HL-60 (cell line): ENCODE measurements around the gene SH3GL1.

Experiments used
- DNase-seq, 2 experiments: peaks; one replicate each; pipeline ENCODE4 v3.0.0-alpha.2; 2010 to 2020; ENCODE audit warnings: low read depth in 1 of 2, low spot score in 1 of 2
- H3K27ac ChIP-seq: fragments of 250-450 bp; sonication (Bioruptor Pico); replicated peaks from 2 replicates; pipeline ENCODE4 v1.5.1; 2020; ENCODE audit warnings: mild to moderate bottlenecking, moderate library complexity
- H3K27me3 ChIP-seq: fragments of 250-450 bp; sonication (Bioruptor Pico); 2 replicates; pipeline ENCODE4 v1.5.1; 2021; ENCODE audit warnings: mild to moderate bottlenecking, moderate library complexity; ENCODE audit not compliant: insufficient read depth, poor library complexity, severe bottlenecking
- H3K4me3 ChIP-seq: replicated peaks from 2 replicates; pipeline ENCODE4 v1.5.1; 2011; ENCODE audit warnings: mild to moderate bottlenecking, control low read depth, low read length; ENCODE audit not compliant: insufficient read depth
- GABPA ChIP-seq: IDR thresholded peaks from 2 replicates; pipeline ENCODE4 v1.6.1; 2012; ENCODE audit warnings: low read depth
- POLR2AphosphoS5 ChIP-seq: IDR thresholded peaks from 2 replicates; pipeline ENCODE4 v1.6.1; 2012; ENCODE audit warnings: low read depth
- SPI1 ChIP-seq: IDR thresholded peaks from 2 replicates; pipeline ENCODE4 v1.6.1; 2012; ENCODE audit warnings: low read depth, mild to moderate bottlenecking, borderline replicate concordance
- TF ChIP-seq, protein P1 (sequence below): IDR thresholded peaks from one replicate; pipeline ENCODE4 v1.5.1; 2011; ENCODE audit warnings: low read length, control low read depth, inconsistent platforms; ENCODE audit not compliant: insufficient read depth
- TF ChIP-seq, protein P2 (sequence below): IDR thresholded peaks from 2 replicates; pipeline ENCODE4 v1.6.1; 2012; ENCODE audit warnings: low read depth; ENCODE audit not compliant: insufficient replicate concordance

Gene SH3GL1

DNA sequence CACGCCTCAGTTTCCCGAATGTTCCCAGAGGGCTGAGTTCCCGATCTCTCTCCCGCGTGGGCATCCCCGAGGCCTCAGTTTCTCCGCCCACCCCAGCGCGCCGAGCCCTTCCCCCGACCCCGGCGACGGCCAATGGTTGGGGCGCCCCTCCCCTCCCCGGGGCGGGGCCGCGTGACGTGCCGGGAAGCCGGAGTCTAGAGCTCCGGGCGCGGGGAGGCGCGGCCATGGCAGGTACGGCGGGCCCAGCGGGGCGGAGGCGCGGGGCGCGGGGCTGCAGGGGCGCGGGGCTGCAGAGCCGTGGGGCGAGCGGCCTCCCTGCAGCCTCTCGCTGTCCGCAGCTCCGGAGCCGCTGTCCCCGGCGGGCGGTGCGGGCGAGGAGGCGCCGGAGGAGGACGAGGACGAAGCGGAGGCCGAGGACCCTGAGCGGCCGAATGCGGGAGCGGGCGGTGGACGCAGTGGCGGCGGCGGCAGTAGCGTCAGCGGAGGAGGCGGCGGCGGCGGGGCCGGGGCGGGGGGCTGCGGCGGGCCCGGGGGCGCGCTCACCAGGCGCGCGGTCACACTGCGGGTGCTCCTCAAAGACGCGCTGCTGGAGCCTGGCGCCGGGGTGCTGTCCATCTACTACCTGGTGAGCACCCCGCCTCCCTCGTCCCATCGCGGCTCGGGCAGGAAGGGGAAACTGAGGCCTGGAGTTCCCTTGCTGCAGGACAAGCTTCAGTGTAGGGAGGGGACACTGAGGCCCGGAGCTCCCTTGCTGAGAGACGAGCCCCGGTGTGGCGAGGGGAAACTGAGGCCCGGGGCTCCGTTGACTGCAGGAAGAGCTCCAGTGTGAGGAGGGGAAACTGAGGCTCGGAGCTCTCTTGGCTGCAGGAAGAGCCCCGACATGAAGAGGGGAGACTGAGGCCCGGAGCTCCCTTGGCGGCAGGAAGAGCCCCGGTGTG is 56.7 kb downstream of the SH3GL1 start, which contains the start of gene MPND:
Gene MPND (plus strand): TSS at position 193 of the 938 bp plus-strand sequence. CDS start 32 bp downstream, at position 225.
- DNase-seq: peak; percentile 61 to 76
- Histone ChIP-seq H3K27ac (peak within 1 kb of the TSS; percentile 27; the same call in 1 of the 2 replicates), H3K27me3 (peaks cover 5% of the 10 kb centered on the region), H3K4me3 (peak within 1 kb of the TSS; percentile 49)
- TF ChIP-seq, protein P1, sequence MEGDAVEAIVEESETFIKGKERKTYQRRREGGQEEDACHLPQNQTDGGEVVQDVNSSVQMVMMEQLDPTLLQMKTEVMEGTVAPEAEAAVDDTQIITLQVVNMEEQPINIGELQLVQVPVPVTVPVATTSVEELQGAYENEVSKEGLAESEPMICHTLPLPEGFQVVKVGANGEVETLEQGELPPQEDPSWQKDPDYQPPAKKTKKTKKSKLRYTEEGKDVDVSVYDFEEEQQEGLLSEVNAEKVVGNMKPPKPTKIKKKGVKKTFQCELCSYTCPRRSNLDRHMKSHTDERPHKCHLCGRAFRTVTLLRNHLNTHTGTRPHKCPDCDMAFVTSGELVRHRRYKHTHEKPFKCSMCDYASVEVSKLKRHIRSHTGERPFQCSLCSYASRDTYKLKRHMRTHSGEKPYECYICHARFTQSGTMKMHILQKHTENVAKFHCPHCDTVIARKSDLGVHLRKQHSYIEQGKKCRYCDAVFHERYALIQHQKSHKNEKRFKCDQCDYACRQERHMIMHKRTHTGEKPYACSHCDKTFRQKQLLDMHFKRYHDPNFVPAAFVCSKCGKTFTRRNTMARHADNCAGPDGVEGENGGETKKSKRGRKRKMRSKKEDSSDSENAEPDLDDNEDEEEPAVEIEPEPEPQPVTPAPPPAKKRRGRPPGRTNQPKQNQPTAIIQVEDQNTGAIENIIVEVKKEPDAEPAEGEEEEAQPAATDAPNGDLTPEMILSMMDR: no peak
- no peak for TF ChIP-seq GABPA
- TF ChIP-seq, protein P2, sequence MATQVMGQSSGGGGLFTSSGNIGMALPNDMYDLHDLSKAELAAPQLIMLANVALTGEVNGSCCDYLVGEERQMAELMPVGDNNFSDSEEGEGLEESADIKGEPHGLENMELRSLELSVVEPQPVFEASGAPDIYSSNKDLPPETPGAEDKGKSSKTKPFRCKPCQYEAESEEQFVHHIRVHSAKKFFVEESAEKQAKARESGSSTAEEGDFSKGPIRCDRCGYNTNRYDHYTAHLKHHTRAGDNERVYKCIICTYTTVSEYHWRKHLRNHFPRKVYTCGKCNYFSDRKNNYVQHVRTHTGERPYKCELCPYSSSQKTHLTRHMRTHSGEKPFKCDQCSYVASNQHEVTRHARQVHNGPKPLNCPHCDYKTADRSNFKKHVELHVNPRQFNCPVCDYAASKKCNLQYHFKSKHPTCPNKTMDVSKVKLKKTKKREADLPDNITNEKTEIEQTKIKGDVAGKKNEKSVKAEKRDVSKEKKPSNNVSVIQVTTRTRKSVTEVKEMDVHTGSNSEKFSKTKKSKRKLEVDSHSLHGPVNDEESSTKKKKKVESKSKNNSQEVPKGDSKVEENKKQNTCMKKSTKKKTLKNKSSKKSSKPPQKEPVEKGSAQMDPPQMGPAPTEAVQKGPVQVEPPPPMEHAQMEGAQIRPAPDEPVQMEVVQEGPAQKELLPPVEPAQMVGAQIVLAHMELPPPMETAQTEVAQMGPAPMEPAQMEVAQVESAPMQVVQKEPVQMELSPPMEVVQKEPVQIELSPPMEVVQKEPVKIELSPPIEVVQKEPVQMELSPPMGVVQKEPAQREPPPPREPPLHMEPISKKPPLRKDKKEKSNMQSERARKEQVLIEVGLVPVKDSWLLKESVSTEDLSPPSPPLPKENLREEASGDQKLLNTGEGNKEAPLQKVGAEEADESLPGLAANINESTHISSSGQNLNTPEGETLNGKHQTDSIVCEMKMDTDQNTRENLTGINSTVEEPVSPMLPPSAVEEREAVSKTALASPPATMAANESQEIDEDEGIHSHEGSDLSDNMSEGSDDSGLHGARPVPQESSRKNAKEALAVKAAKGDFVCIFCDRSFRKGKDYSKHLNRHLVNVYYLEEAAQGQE: peak; percentile 45

DNA sequence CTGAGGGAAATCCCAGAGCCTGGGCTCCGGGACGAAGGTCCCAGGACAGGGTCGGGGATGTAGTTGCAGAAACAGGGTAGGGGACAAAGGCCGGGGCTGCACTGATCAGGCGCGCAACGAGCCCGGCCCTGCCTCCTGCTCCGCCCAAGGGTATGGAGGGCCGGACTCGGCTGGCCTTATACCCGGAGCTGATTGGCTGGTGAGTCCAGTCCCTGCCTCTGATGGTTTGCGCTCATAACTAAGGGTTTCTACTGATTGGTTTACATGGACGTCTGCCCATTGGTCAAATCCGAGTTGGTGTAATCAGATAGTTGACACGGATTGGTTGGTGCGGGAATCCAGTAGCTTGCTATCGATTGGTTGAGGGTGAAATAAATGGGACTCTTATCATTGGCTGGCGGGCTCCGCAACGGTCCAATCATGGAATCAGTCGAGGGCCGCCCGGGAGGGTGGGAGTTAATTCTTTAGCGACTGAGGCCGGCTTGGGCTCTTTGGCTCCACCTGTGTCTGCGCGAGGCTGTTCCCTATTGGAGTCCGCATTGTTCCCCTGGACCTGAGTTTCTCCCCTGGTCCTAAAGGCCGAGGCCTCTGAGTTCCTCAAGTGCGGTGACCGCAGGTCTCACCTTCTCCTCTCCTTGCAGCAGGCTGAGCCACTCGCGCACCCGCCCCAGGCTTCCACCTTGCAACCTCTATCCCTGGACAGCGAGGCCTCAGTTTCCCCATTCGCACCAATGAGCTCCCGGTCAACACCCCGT is 57.6 kb downstream of the SH3GL1 start:
- peak; percentile 90 to 98 for DNase-seq
- H3K27ac ChIP-seq: peak overlapping the region; percentile 27; the same call in 1 of the 2 replicates
- peak overlapping the region; percentile 49 for H3K4me3 ChIP-seq
- TF ChIP-seq, protein P2: no peak
- TF ChIP-seq, protein P1: no peak
- TF ChIP-seq SPI1 (no peak), GABPA (no peak), POLR2AphosphoS5 (no peak)
- peaks cover 5% of the 10 kb centered on the region for H3K27me3 ChIP-seq

DNA sequence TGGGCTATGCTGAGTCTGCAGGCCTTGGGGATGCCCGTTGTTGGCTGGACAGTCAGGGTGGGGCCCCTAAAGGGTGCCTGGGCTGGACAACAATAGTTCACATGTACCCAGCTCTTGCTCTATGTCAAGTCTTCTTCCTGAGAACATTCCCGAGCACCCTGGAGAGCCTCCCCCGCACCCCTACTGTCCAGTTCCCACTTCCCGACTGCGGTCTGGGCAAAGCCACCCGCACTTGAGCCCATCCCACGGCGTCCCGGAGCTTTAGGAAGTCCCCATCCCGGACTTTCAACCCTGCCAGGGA is 58.1 kb downstream of the SH3GL1 start:
- H3K27ac ChIP-seq: no peak overlapping the region
- TF ChIP-seq POLR2AphosphoS5 (no peak), SPI1 (no peak), GABPA (no peak)
- peak overlapping the region; percentile 46 for H3K4me3 ChIP-seq
- DNase-seq: no peak
- peaks cover 5% of the 10 kb centered on the region for H3K27me3 ChIP-seq
